Astrocyte (in vitro differentiated cells and primary cell): Measurements from ENCODE around the gene CTBP2.

Experiments
- EZH2 ChIP-seq: IDR thresholded peaks from 2 replicates; pipeline ENCODE4 v1.6.1; 2012; ENCODE audit warnings: mild to moderate bottlenecking, low read length, inconsistent platforms; ENCODE audit not compliant: insufficient read depth
- TF ChIP-seq, protein P1 (sequence below): IDR thresholded peaks from 2 replicates; pipeline ENCODE4 v1.5.1; 2011; ENCODE audit warnings: low read depth, mild to moderate bottlenecking, inconsistent platforms, low read length, moderate library complexity; ENCODE audit not compliant: insufficient read depth

GRCh38 chr10:125054669-125055268, 105.6 kb downstream of the CTBP2 start:
- TF ChIP-seq, protein P1, sequence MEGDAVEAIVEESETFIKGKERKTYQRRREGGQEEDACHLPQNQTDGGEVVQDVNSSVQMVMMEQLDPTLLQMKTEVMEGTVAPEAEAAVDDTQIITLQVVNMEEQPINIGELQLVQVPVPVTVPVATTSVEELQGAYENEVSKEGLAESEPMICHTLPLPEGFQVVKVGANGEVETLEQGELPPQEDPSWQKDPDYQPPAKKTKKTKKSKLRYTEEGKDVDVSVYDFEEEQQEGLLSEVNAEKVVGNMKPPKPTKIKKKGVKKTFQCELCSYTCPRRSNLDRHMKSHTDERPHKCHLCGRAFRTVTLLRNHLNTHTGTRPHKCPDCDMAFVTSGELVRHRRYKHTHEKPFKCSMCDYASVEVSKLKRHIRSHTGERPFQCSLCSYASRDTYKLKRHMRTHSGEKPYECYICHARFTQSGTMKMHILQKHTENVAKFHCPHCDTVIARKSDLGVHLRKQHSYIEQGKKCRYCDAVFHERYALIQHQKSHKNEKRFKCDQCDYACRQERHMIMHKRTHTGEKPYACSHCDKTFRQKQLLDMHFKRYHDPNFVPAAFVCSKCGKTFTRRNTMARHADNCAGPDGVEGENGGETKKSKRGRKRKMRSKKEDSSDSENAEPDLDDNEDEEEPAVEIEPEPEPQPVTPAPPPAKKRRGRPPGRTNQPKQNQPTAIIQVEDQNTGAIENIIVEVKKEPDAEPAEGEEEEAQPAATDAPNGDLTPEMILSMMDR: no peak
- no peak for TF ChIP-seq EZH2
